Endothelial cell of umbilical vein (primary cell): ENCODE results near the gene ATAD1. TPM values are rescaled to one million over a fixed set of nuclear protein-coding genes. Genes with fewer than 3 reads are reported as not detected.

ENCODE experiments used
- BruUV-seq: library from RNA; stranded (reverse); fragments of 400-500 nt; replicated peaks from 2 replicates; lab custom pipeline; 2021; lab: Mats Ljungman, UMichigan
- CTCF ChIA-PET: fragments of 300-600, 350-600 bp; sonication (Branson Sonifier 250); formaldehyde crosslinking; loops from one replicate; lab custom pipeline; 2021; ENCODE audit warnings: antibody characterized with exemption, inconsistent platforms; lab: Charles Lee
- POLR2A ChIA-PET: fragments of 300-600, 350-600 bp; sonication (Branson Sonifier 250); formaldehyde crosslinking; loops from one replicate; lab custom pipeline; 2021; ENCODE audit warnings: antibody characterized with exemption, inconsistent platforms; lab: Charles Lee
- DNase-seq: peaks from one replicate; pipeline ENCODE4 v3.0.0-alpha.2; 2011; ENCODE audit warnings: low read depth, low spot score
- FAIRE-seq: peaks from 2 replicates; lab custom pipeline; 2011; peaks lifted over from hg19 to GRCh38; lab: Jason Lieb, UNC
- H2AFZ ChIP-seq: 2 replicates; pipeline ENCODE4 v1.6.0; 2012; ENCODE audit warnings: low read depth, low read length, control low read depth, inconsistent platforms
- H3K27ac ChIP-seq: 2 replicates; pipeline ENCODE4 v1.5.1; 2011; ENCODE audit warnings: low read depth, mild to moderate bottlenecking, control low read depth, low read length, moderate library complexity; ENCODE audit not compliant: insufficient read depth
- H3K27me3 ChIP-seq, 2 experiments: 2 replicates each; pipeline versions ENCODE4 v1.6.0 to v1.6.1; 2011; ENCODE audit warnings: low read length in 2 of 2, mixed read lengths in 1 of 2; ENCODE audit not compliant: control insufficient read depth in 2 of 2, insufficient read depth in 2 of 2
- H3K36me3 ChIP-seq, 2 experiments: 2 replicates in 1 of 2; 3 replicates in 1 of 2; pipeline ENCODE4 v1.5.1; 2011; ENCODE audit warnings: low read length in 2 of 2, mild to moderate bottlenecking in 1 of 2, moderate library complexity in 1 of 2; ENCODE audit not compliant: control insufficient read depth in 2 of 2, insufficient read depth in 2 of 2; ENCODE audit errors: extremely low read depth in 1 of 2
- H3K4me1 ChIP-seq: 3 replicates; pipeline ENCODE4 v1.5.1; 2011; ENCODE audit warnings: mild to moderate bottlenecking, low read length; ENCODE audit not compliant: control insufficient read depth, insufficient read depth; ENCODE audit errors: extremely low read depth
- H3K4me2 ChIP-seq: 2 replicates; pipeline ENCODE4 v1.6.1; 2011; ENCODE audit warnings: low read length, control low read depth, mixed read lengths; ENCODE audit not compliant: insufficient read depth
- H3K4me3 ChIP-seq, 3 experiments: fragments of 200-600 bp in 1 of 3; sonication (generic), shearing (Covaris generic) in 1 of 3; replicated peaks in 1 of 3; 2 replicates each; pipeline ENCODE4 v1.5.1; 2011 to 2016; ENCODE audit warnings: control low read depth in 3 of 3, low read length in 3 of 3, mild to moderate bottlenecking in 2 of 3, inconsistent platforms in 1 of 3, low read depth in 1 of 3, moderate library complexity in 1 of 3; ENCODE audit not compliant: insufficient read depth in 1 of 3
- H3K79me2 ChIP-seq: 2 replicates; pipeline ENCODE4 v1.6.0; 2012; ENCODE audit warnings: low read length, inconsistent platforms; ENCODE audit not compliant: control insufficient read depth, insufficient read depth
- H3K9ac ChIP-seq: replicated peaks from 2 replicates; pipeline ENCODE3; 2011; ENCODE audit warnings: low read length, control low read depth; ENCODE audit not compliant: insufficient read depth; ENCODE audit errors: extremely low read depth
- H3K9me1 ChIP-seq: replicated peaks from 3 replicates; pipeline ENCODE4 v1.6.0; 2011; ENCODE audit warnings: mild to moderate bottlenecking, low read length; ENCODE audit not compliant: control insufficient read depth, insufficient read depth; ENCODE audit errors: extremely low read depth
- H3K9me3 ChIP-seq: replicated peaks from 2 replicates; pipeline ENCODE4 v1.5.1; 2012; ENCODE audit warnings: low read length, inconsistent platforms; ENCODE audit not compliant: control insufficient read depth, insufficient read depth
- H4K20me1 ChIP-seq: replicated peaks from 2 replicates; pipeline ENCODE3; 2011; ENCODE audit warnings: mild to moderate bottlenecking, low read length; ENCODE audit not compliant: control insufficient read depth, insufficient read depth; ENCODE audit errors: extremely low read depth
- EZH2 ChIP-seq: IDR thresholded peaks from 2 replicates; pipeline ENCODE4 v1.6.1; 2012; ENCODE audit warnings: borderline replicate concordance, low read depth, mild to moderate bottlenecking, moderate library complexity, low read length, inconsistent platforms; ENCODE audit not compliant: severe bottlenecking
- FOS ChIP-seq: IDR thresholded peaks from 2 replicates; pipeline ENCODE4 v1.6.1; 2011; ENCODE audit warnings: mild to moderate bottlenecking, low read length, moderate library complexity, borderline replicate concordance; ENCODE audit not compliant: insufficient read depth
- GATA2 ChIP-seq: IDR thresholded peaks from 2 replicates; pipeline ENCODE4 v1.7.0; 2011; ENCODE audit warnings: low read depth, mild to moderate bottlenecking, moderate library complexity, mixed read lengths, low read length; ENCODE audit not compliant: insufficient read length, insufficient read depth
- JUN ChIP-seq: IDR thresholded peaks from 2 replicates; pipeline ENCODE4 v1.6.1; 2011; ENCODE audit warnings: borderline replicate concordance, low read depth; ENCODE audit not compliant: insufficient read length, insufficient read depth
- MYC ChIP-seq: IDR thresholded peaks from one replicate; pipeline ENCODE4 v1.6.1; 2011; ENCODE audit warnings: mild to moderate bottlenecking, low read depth, low read length
- POLR2A ChIP-seq: IDR thresholded peaks from 2 replicates; pipeline ENCODE4 v1.6.1; 2012; ENCODE audit warnings: low read depth, mild to moderate bottlenecking, control low read depth, low read length
- POLR2AphosphoS5 ChIP-seq: IDR thresholded peaks from 2 replicates; pipeline ENCODE4 v1.6.1; 2012; ENCODE audit warnings: low read depth, mild to moderate bottlenecking, control low read depth, low read length, moderate library complexity; ENCODE audit not compliant: insufficient read depth
- dilution Hi-C: fragments of 300-500 bp; cut with MboI; formaldehyde crosslinking; loops from one replicate; pipeline ENCODE4 v1.15.0; 2019; ENCODE audit warnings: low sequenced_read_pairs; ENCODE audit not compliant: extremely low pct_ligation_motif_present
- intact Hi-C: fragments of 100-400 bp; cut with micrococcal nuclease; formaldehyde crosslinking; loops from one replicate; pipeline ENCODE4 v1.10.0; 2022
- polyA plus RNA-seq, 4 experiments: library from polyadenylated mRNA; depleted of rRNA in 3 of 4; stranded (reverse) in 3 of 4; unstranded in 1 of 4; fragments of >200 nt; gene quantifications; 2 replicates each; pipeline versions ENCODE4 v1.2.1 to v1.2.3, GENCODE V29; 2011 to 2012; ENCODE audit warnings: missing spikeins in 1 of 4
- total RNA-seq: library from RNA; stranded (reverse); gene quantifications from 2 replicates; pipeline ENCODE4 v1.2.3, GENCODE V29; 2021
- TF ChIP-seq, protein P1 (sequence below): IDR thresholded peaks from 2 replicates; pipeline ENCODE4 v1.6.1; 2011; ENCODE audit not compliant: insufficient read depth, insufficient read length
- TF ChIP-seq, protein P2 (sequence below), 2 donors: IDR thresholded peaks; 1 replicate in 1 of 2; 2 replicates in 1 of 2; pipeline ENCODE4 v1.5.1; 2011; ENCODE audit warnings: low read length in 2 of 2, mild to moderate bottlenecking in 2 of 2, moderate library complexity in 2 of 2, control low read depth in 1 of 2, inconsistent platforms in 1 of 2, low read depth in 1 of 2; ENCODE audit not compliant: insufficient read depth in 1 of 2; ENCODE audit errors: extremely low read depth in 1 of 2

Gene ATAD1
- total and polyA plus RNA-seq, 2 donors (not counting 3 experiments of a cell fraction or from before 2014, with no cell fraction given): 5.2 to 25.8 TPM

DNA sequence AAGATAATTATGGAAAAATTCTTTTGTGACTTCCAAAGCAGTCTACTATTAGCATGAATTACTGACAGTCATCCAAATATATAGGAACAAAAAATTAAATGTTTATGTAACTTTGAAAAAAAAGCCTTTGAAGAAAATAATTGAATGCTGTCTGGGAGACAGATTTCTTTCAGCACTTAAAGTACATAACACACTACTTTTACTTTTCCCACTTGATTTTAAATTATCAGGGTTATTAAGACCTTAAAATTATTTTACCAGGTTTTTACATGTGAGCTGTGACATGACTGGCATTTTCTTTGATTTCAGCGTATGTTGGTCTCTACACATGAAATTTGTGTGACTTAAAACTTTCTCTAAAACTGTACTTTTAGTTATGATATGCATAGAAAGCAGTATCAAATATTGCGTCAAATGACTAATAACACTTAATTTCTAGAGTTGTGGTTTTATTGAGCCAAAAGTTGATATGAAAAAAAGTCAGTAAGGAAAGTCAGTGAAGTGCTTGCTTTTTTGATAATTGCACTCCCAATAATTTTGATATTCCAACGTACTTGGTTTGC lies 48.5 kb upstream of the ATAD1 start:
- Histone ChIP-seq H3K27ac (peak overlapping the region; percentile 14), H3K27me3 (no peaks in the 10 kb centered on the region), H3K36me3 (no peaks in the 10 kb centered on the region), H4K20me1 (peaks cover 3% of the 10 kb centered on the region), H3K9ac (peak overlapping the region; percentile 86), H2AFZ (no peak overlapping the region), H3K9me1 (no peaks in the 10 kb centered on the region), H3K4me2 (peak overlapping the region; percentile 99), H3K9me3 (no peaks in the 10 kb centered on the region), H3K4me3 (peak overlapping the region; percentile 50 to 99 (median 93)), H3K4me1 (peaks cover 17% of the 10 kb centered on the region), H3K79me2 (peaks cover 75% of the 10 kb centered on the region)
- intact Hi-C loops: loop anchor here (10.0 kb wide), 1 partner anchor 332 kb away; no protein-coding TSS in a partner anchor
- ChIA-PET POLR2A (no interaction called here), CTCF (interaction anchor here (6.1 to 10.2 kb wide), 2 partner anchors 248 to 522 kb away, joined by 86 to 178 read pairs; no protein-coding TSS in a partner anchor)
- FAIRE-seq (no peak), DNase-seq (peak; percentile 46)
- TF ChIP-seq JUN (no peak), FOS (no peak), EZH2 (no peak), GATA2 (no peak), POLR2AphosphoS5 (no peak), POLR2A (no peak), MYC (no peak)
- TF ChIP-seq, protein P1, sequence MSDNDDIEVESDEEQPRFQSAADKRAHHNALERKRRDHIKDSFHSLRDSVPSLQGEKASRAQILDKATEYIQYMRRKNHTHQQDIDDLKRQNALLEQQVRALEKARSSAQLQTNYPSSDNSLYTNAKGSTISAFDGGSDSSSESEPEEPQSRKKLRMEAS: no peak
- TF ChIP-seq, protein P2, sequence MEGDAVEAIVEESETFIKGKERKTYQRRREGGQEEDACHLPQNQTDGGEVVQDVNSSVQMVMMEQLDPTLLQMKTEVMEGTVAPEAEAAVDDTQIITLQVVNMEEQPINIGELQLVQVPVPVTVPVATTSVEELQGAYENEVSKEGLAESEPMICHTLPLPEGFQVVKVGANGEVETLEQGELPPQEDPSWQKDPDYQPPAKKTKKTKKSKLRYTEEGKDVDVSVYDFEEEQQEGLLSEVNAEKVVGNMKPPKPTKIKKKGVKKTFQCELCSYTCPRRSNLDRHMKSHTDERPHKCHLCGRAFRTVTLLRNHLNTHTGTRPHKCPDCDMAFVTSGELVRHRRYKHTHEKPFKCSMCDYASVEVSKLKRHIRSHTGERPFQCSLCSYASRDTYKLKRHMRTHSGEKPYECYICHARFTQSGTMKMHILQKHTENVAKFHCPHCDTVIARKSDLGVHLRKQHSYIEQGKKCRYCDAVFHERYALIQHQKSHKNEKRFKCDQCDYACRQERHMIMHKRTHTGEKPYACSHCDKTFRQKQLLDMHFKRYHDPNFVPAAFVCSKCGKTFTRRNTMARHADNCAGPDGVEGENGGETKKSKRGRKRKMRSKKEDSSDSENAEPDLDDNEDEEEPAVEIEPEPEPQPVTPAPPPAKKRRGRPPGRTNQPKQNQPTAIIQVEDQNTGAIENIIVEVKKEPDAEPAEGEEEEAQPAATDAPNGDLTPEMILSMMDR (IDR thresholded peaks at IDR 0.05; ENCODE audit: extremely low read depth in 1 of 2, insufficient read depth in 1 of 2, low read depth in 1 of 2, low read length in 2 of 2): no peak
- no TSS peak for BruUV-seq
- dilution Hi-C loops: loop anchor here (25.0 kb wide), 1 partner anchor 696 kb away; no protein-coding TSS in a partner anchor
